A673 (cell line): Measurements from ENCODE around the gene CDC42BPA. TPM values are rescaled to one million over a fixed set of nuclear protein-coding genes. Genes with fewer than 3 reads are reported as not detected.

Source experiments
- BruUV-seq: library from RNA; stranded (reverse); fragments of 400-500 nt; replicated peaks from 2 replicates; lab custom pipeline; 2021; lab: Mats Ljungman, UMichigan
- CTCF ChIA-PET: fragments of 300-600 bp; sonication (Branson Sonifier 250); formaldehyde crosslinking; loops from one replicate; lab custom pipeline; 2022; ENCODE audit warnings: antibody characterized with exemption; lab: Charles Lee
- POLR2A ChIA-PET: fragments of 300-600 bp; sonication (Branson Sonifier 250); formaldehyde crosslinking; loops from one replicate; lab custom pipeline; 2022; ENCODE audit warnings: antibody characterized with exemption; ENCODE audit not compliant: low non-redundant PET; lab: Charles Lee
- DNase-seq: peaks from one replicate; pipeline ENCODE4 v3.0.0-alpha.2; 2015; ENCODE audit warnings: low spot score
- H3K27ac ChIP-seq: fragments of 200-600 bp; sonication (generic); 2 replicates; pipeline ENCODE4 v1.5.1; 2016; ENCODE audit warnings: mixed run types, low read depth, mild to moderate bottlenecking, mixed read lengths, antibody characterized with exemption, low read length; ENCODE audit not compliant: poor library complexity, severe bottlenecking
- H3K27me3 ChIP-seq: fragments of 200-600 bp; sonication (generic); replicated peaks from 2 replicates; pipeline ENCODE4 v1.6.1; 2017; ENCODE audit warnings: mixed run types, low read depth, mild to moderate bottlenecking, mixed read lengths, antibody characterized with exemption, low read length; ENCODE audit not compliant: insufficient read depth, poor library complexity
- H3K36me3 ChIP-seq: fragments of 200-600 bp; sonication (generic); 2 replicates; pipeline ENCODE4 v1.6.1; 2016; ENCODE audit warnings: mixed run types, mild to moderate bottlenecking, mixed read lengths, antibody characterized with exemption, low read length; ENCODE audit not compliant: insufficient read depth, poor library complexity, severe bottlenecking
- H3K4me1 ChIP-seq: fragments of 200-600 bp; sonication (generic); 2 replicates; pipeline ENCODE4 v1.6.1; 2017; ENCODE audit warnings: mixed run types, mild to moderate bottlenecking, mixed read lengths, antibody characterized with exemption, low read length; ENCODE audit not compliant: insufficient read depth, poor library complexity, severe bottlenecking
- H3K4me3 ChIP-seq: fragments of 200-600 bp; sonication (generic); 2 replicates; pipeline ENCODE4 v1.5.1; 2016; ENCODE audit warnings: low read depth, mixed run types, mild to moderate bottlenecking, mixed read lengths, low read length; ENCODE audit not compliant: poor library complexity, severe bottlenecking
- H3K9me3 ChIP-seq: fragments of 200-600 bp; sonication (generic); 2 replicates; pipeline ENCODE4 v1.6.1; 2016; ENCODE audit warnings: mixed run types, low read depth, mild to moderate bottlenecking, mixed read lengths, antibody characterized with exemption, low read length; ENCODE audit not compliant: poor library complexity, severe bottlenecking
- CTCF ChIP-seq: fragments of 300-800, 200-600 bp; sonication (generic); conservative IDR thresholded peaks from 2 replicates; pipeline ENCODE4 v1.5.1; 2017; ENCODE audit warnings: low read depth, mild to moderate bottlenecking, antibody characterized with exemption, low read length, moderate library complexity, mixed read lengths
- EZH2 ChIP-seq: fragments of 200-600 bp; sonication (generic); IDR thresholded peaks from 2 replicates; pipeline ENCODE4 v1.6.1; 2017; ENCODE audit warnings: borderline replicate concordance, low read depth, mild to moderate bottlenecking, mixed read lengths, antibody characterized with exemption, low read length; ENCODE audit not compliant: poor library complexity, severe bottlenecking
- intact Hi-C: fragments of 100-400 bp; cut with micrococcal nuclease; formaldehyde crosslinking; loops from one replicate; pipeline ENCODE4 v1.10.0; 2022; ENCODE audit not compliant: unreplicated experiment
- total RNA-seq: library from RNA; stranded (reverse); gene quantifications from 2 replicates; pipeline ENCODE4 v1.2.3, GENCODE V29; 2021

CDC42BPA gene
- total RNA-seq, 1 experiment from 2014 or later = 21.7 TPM

- BruUV-seq = no TSS peak
- ChIA-PET CTCF (no interaction called here), POLR2A (no interaction called here)
- no peaks in the 10 kb centered on the region for H3K9me3 ChIP-seq
- no peak for DNase-seq
- no peak for TF ChIP-seq EZH2
- TF ChIP-seq CTCF = no peak
- H3K36me3 ChIP-seq = no peaks in the 10 kb centered on the region
- intact Hi-C loops = no loop called here
- no peaks in the 10 kb centered on the region for H3K4me1 ChIP-seq
- H3K27ac ChIP-seq = no peak overlapping the region
- no peak overlapping the region for H3K4me3 ChIP-seq
- H3K27me3 ChIP-seq = no peaks in the 10 kb centered on the region
Measured at GRCh38 chr1:226982451-226983177, 335.7 kb downstream of the CDC42BPA start.

GRCh38 chr1:226981838-226982237 lies 336.5 kb downstream of the CDC42BPA start:
- ChIA-PET CTCF (no interaction called here), POLR2A (no interaction called here)
- intact Hi-C loops = no loop called here
- DNase-seq = no peak
- TF ChIP-seq CTCF (no peak), EZH2 (no peak)
- no peaks in the 10 kb centered on the region for H3K36me3 ChIP-seq
- no peaks in the 10 kb centered on the region for H3K4me1 ChIP-seq
- H3K9me3 ChIP-seq = no peaks in the 10 kb centered on the region
- H3K4me3 ChIP-seq = no peak overlapping the region
- H3K27ac ChIP-seq = no peak overlapping the region
- no peaks in the 10 kb centered on the region for H3K27me3 ChIP-seq
- BruUV-seq = no TSS peak

GRCh38 chr1:226981386-226981817 lies 336.9 kb downstream of the CDC42BPA start:
- Histone ChIP-seq H3K4me3 (no peak overlapping the region), H3K27me3 (no peaks in the 10 kb centered on the region), H3K4me1 (no peaks in the 10 kb centered on the region), H3K36me3 (no peaks in the 10 kb centered on the region), H3K27ac (no peak overlapping the region), H3K9me3 (no peaks in the 10 kb centered on the region)
- POLR2A ChIA-PET = no interaction called here
- intact Hi-C loops = no loop called here
- CTCF ChIA-PET = no interaction called here
- BruUV-seq = no TSS peak
- TF ChIP-seq CTCF (no peak), EZH2 (no peak)
- DNase-seq = no peak
